HEK293 (cell line): Measurements from ENCODE around the gene NKAPL.

Experiments used
- GLI4 ChIP-seq: fragments of 450-650 bp; formaldehyde crosslinking; IDR thresholded peaks from 2 replicates; pipeline ENCODE4 v1.5.1; 2016; ENCODE audit warnings: missing biosample characterization, missing genetic modification characterization
- HIC1 ChIP-seq: fragments of 450-650 bp; formaldehyde crosslinking; IDR thresholded peaks from 2 replicates; pipeline ENCODE4 v1.5.1; 2016; ENCODE audit warnings: missing biosample characterization, missing genetic modification characterization
- PATZ1 ChIP-seq: fragments of 450-650 bp; formaldehyde crosslinking; IDR thresholded peaks from 2 replicates; pipeline ENCODE4 v1.5.1; 2016; ENCODE audit warnings: missing biosample characterization, missing genetic modification characterization
- PRDM1 ChIP-seq: fragments of 450-650 bp; formaldehyde crosslinking; IDR thresholded peaks from 2 replicates; pipeline ENCODE4; 2016; ENCODE audit warnings: missing biosample characterization, missing genetic modification characterization
- PRDM6 ChIP-seq: fragments of 450-650 bp; formaldehyde crosslinking; IDR thresholded peaks from 2 replicates; pipeline ENCODE4 v1.5.1; 2017; ENCODE audit warnings: missing biosample characterization, missing genetic modification characterization
- ZBTB20 ChIP-seq: fragments of 450-650 bp; formaldehyde crosslinking; IDR thresholded peaks from 2 replicates; pipeline ENCODE4 v1.5.1; 2016; ENCODE audit warnings: missing biosample characterization, missing genetic modification characterization
- ZBTB44 ChIP-seq: fragments of 450-650 bp; IDR thresholded peaks from 2 replicates; pipeline ENCODE4 v1.5.1; 2018; ENCODE audit warnings: missing biosample characterization, mild to moderate bottlenecking, missing genetic modification characterization
- ZFP41 ChIP-seq: fragments of 450-650 bp; formaldehyde crosslinking; IDR thresholded peaks from 2 replicates; pipeline ENCODE4 v1.5.1; 2016; ENCODE audit warnings: missing biosample characterization, missing genetic modification characterization, borderline replicate concordance
- ZNF169 ChIP-seq: fragments of 450-650 bp; formaldehyde crosslinking; IDR thresholded peaks from 2 replicates; pipeline ENCODE4 v1.5.1; 2016; ENCODE audit warnings: missing biosample characterization, missing genetic modification characterization
- ZNF23 ChIP-seq: fragments of 450-650 bp; formaldehyde crosslinking; IDR thresholded peaks from 2 replicates; pipeline ENCODE4 v1.5.1; 2016; ENCODE audit warnings: missing biosample characterization, missing genetic modification characterization, borderline replicate concordance
- ZNF311 ChIP-seq: fragments of 450-650 bp; formaldehyde crosslinking; IDR thresholded peaks from 2 replicates; pipeline ENCODE4 v1.5.1; 2017; ENCODE audit warnings: missing biosample characterization, missing genetic modification characterization, borderline replicate concordance
- ZNF324 ChIP-seq: fragments of 450-650 bp; formaldehyde crosslinking; IDR thresholded peaks from 2 replicates; pipeline ENCODE4 v1.5.1; 2016; ENCODE audit warnings: missing biosample characterization, missing genetic modification characterization
- ZNF335 ChIP-seq: fragments of 450-650 bp; formaldehyde crosslinking; conservative IDR thresholded peaks from 2 replicates; pipeline ENCODE4 v1.5.1; 2016; ENCODE audit warnings: missing biosample characterization, missing genetic modification characterization
- ZNF404 ChIP-seq: fragments of 450-650 bp; formaldehyde crosslinking; IDR thresholded peaks from 2 replicates; pipeline ENCODE4 v1.5.1; 2017; ENCODE audit warnings: missing biosample characterization, missing genetic modification characterization
- ZNF423 ChIP-seq: fragments of 450-650 bp; formaldehyde crosslinking; IDR thresholded peaks from 2 replicates; pipeline ENCODE4 v1.5.1; 2016; ENCODE audit warnings: missing biosample characterization, missing genetic modification characterization
- ZNF501 ChIP-seq: fragments of 450-650 bp; formaldehyde crosslinking; IDR thresholded peaks from 2 replicates; pipeline ENCODE4 v1.5.1; 2016; ENCODE audit warnings: missing biosample characterization, missing genetic modification characterization
- ZNF513 ChIP-seq: fragments of 450-650 bp; IDR thresholded peaks from 2 replicates; pipeline ENCODE4 v1.5.1; 2018; ENCODE audit warnings: missing biosample characterization, missing genetic modification characterization
- ZNF521 ChIP-seq: fragments of 450-650 bp; formaldehyde crosslinking; IDR thresholded peaks from 2 replicates; pipeline ENCODE4 v1.5.1; 2017; ENCODE audit warnings: missing biosample characterization, mild to moderate bottlenecking, missing genetic modification characterization
- ZNF549 ChIP-seq: fragments of 450-650 bp; IDR thresholded peaks from 2 replicates; pipeline ENCODE4 v1.5.1; 2018; ENCODE audit warnings: missing biosample characterization, missing genetic modification characterization, mild to moderate bottlenecking, inconsistent platforms, moderate library complexity
- ZNF555 ChIP-seq: fragments of 450-650 bp; formaldehyde crosslinking; conservative IDR thresholded peaks from 2 replicates; pipeline ENCODE4 v1.5.1; 2017; ENCODE audit warnings: missing biosample characterization, mild to moderate bottlenecking, missing genetic modification characterization, inconsistent platforms
- ZNF585B ChIP-seq: fragments of 450-650 bp; formaldehyde crosslinking; IDR thresholded peaks from 2 replicates; pipeline ENCODE4 v1.5.1; 2016; ENCODE audit warnings: missing biosample characterization, missing genetic modification characterization
- ZNF596 ChIP-seq: fragments of 450-650 bp; IDR thresholded peaks from 2 replicates; pipeline ENCODE4 v1.5.0; 2018; ENCODE audit warnings: missing biosample characterization, mild to moderate bottlenecking, missing genetic modification characterization, moderate library complexity
- ZNF600 ChIP-seq: fragments of 450-650 bp; formaldehyde crosslinking; IDR thresholded peaks from 2 replicates; pipeline ENCODE4 v1.5.1; 2016; ENCODE audit warnings: missing biosample characterization, missing genetic modification characterization
- ZNF623 ChIP-seq: fragments of 450-650 bp; formaldehyde crosslinking; IDR thresholded peaks from 2 replicates; pipeline ENCODE4 v1.5.1; 2016; ENCODE audit warnings: missing biosample characterization, missing genetic modification characterization
- ZNF645 ChIP-seq: fragments of 450-650 bp; formaldehyde crosslinking; IDR thresholded peaks from 2 replicates; pipeline ENCODE4; 2016; ENCODE audit warnings: missing biosample characterization, missing genetic modification characterization
- ZNF776 ChIP-seq: fragments of 450-650 bp; formaldehyde crosslinking; IDR thresholded peaks from 2 replicates; pipeline ENCODE4 v1.5.0; 2017; ENCODE audit warnings: missing biosample characterization, missing genetic modification characterization, borderline replicate concordance
- ZNF791 ChIP-seq: fragments of 450-650 bp; formaldehyde crosslinking; IDR thresholded peaks from 2 replicates; pipeline ENCODE4 v1.5.1; 2016; ENCODE audit warnings: missing biosample characterization, missing genetic modification characterization
- ZNF830 ChIP-seq: fragments of 450-650 bp; IDR thresholded peaks from 2 replicates; pipeline ENCODE4 v1.5.0; 2018; ENCODE audit warnings: missing biosample characterization, missing genetic modification characterization, low read depth, mild to moderate bottlenecking, moderate library complexity
- ZNF837 ChIP-seq: fragments of 450-650 bp; formaldehyde crosslinking; IDR thresholded peaks from 2 replicates; pipeline ENCODE4 v1.5.1; 2016; ENCODE audit warnings: missing biosample characterization, missing genetic modification characterization
- ZSCAN30 ChIP-seq: fragments of 450-650 bp; IDR thresholded peaks from 2 replicates; pipeline ENCODE4 v1.5.1; 2018; ENCODE audit warnings: missing biosample characterization, mild to moderate bottlenecking, missing genetic modification characterization, moderate library complexity

NKAPL gene

GRCh38 chr6:28212510-28213212 lies 46.4 kb upstream of the NKAPL start (continued):
- TF ChIP-seq ZBTB44 (tag by site-specific recombination) (peak; percentile 57; the same call in 1 of the 2 replicates), ZNF324 (tag by site-specific recombination) (peak; percentile 97), ZNF623 (tag by site-specific recombination) (peak; percentile 33), ZNF404 (tag by site-specific recombination) (no peak), ZNF600 (tag by site-specific recombination) (peak; percentile 89), PRDM1 (peak; percentile 66), ZNF169 (no peak), ZNF830 (tag by site-specific recombination) (no peak), ZFP41 (tag by site-specific recombination) (no peak), ZNF335 (tag by site-specific recombination) (peak; percentile 97), ZNF311 (tag by site-specific recombination) (no peak), PATZ1 (tag by site-specific recombination) (0 out of 2 replicates have a peak, but pooled peaks have one; percentile 39), HIC1 (peak; percentile 68), ZNF521 (tag by site-specific recombination) (no peak), ZNF596 (tag by site-specific recombination) (no peak; the same call in 1 of the 2 replicates), ZNF423 (tag by site-specific recombination) (no peak), GLI4 (tag by site-specific recombination) (peak; percentile 83; the same call in 1 of the 2 replicates), ZNF513 (tag by site-specific recombination) (peak; percentile 44; the same call in 1 of the 2 replicates), ZNF549 (tag by site-specific recombination) (no peak; the same call in 1 of the 2 replicates), ZNF837 (tag by site-specific recombination) (no peak), ZNF501 (peak; percentile 91), ZBTB20 (no peak), ZSCAN30 (tag by site-specific recombination) (peak; percentile 96), ZNF645 (peak; percentile 55; the same call in 1 of the 2 replicates), ZNF23 (tag by site-specific recombination) (no peak), ZNF776 (tag by site-specific recombination) (no peak), ZNF791 (no peak), ZNF585B (no peak), PRDM6 (tag by site-specific recombination) (peak; percentile 83), ZNF555 (tag by site-specific recombination) (no peak)
